ENCODE measurements around the gene IGF2BP2. TPM values are rescaled to one million over a fixed set of nuclear protein-coding genes. Genes with fewer than 3 reads are reported as not detected.

The IGF2BP2 gene
- total and polyA plus RNA-seq, 2 of the 8 experiments (the other 6 are each of a cell fraction or from before 2014, with no cell fraction given), result 7.4 to 121 TPM

- Histone ChIP-seq H3K9me3 (ENCODE audit: insufficient read depth in 2 of 2, low read depth in 1 of 2, low read length in 1 of 2) (no peaks in the 10 kb centered on the region), H2BK20ac (ENCODE audit: low read length) (no peak overlapping the region), H3K36me3 (ENCODE audit: control insufficient read depth in 2 of 4, insufficient read depth in 4 of 4, low read length in 3 of 4) (peaks cover 8 to 39% (median 26%) of the 10 kb centered on the region in 4 experiments), H2BK12ac (ENCODE audit: low read depth, low read length) (no peak overlapping the region), H3K23ac (ENCODE audit: insufficient read length) (no peak overlapping the region), H2AFZ (ENCODE audit: low read length) (no peak overlapping the region), H4K8ac (ENCODE audit: extremely low read depth, insufficient read depth, low read length) (no peak overlapping the region), H3K79me2 (ENCODE audit: control insufficient read depth in 1 of 2, insufficient read depth in 2 of 2, low read length in 2 of 2) (no peaks in the 10 kb centered on the region), H3K79me1 (ENCODE audit: low read depth, low read length) (no peaks in the 10 kb centered on the region), H4K91ac (replicated peaks; ENCODE audit: insufficient read length, low read length) (no peak overlapping the region), H3K4ac (replicated peaks; ENCODE audit: insufficient read length, low read depth, low read length) (no peak overlapping the region), H3K27ac (ENCODE audit: low read depth, low read length) (no peak overlapping the region), H2AK5ac (ENCODE audit: low read depth, low read length) (no peak overlapping the region), H3K14ac (ENCODE audit: insufficient read length) (no peak overlapping the region), H3K56ac (replicated peaks; ENCODE audit: insufficient read length, low read depth, low read length) (no peak overlapping the region), H4K20me1 (replicated peaks in 1 of 2; ENCODE audit: control insufficient read depth in 1 of 2, insufficient read depth in 2 of 2, low read length in 2 of 2) (peaks cover 0 to 3% of the 10 kb centered on the region in 2 experiments), H2BK5ac (ENCODE audit: low read depth, low read length) (no peak overlapping the region), H3K9ac (replicated peaks in 1 of 4; ENCODE audit: extremely low read depth in 1 of 4, low read depth in 3 of 4, low read length in 3 of 4) (no peak overlapping the region), H3K4me2 (ENCODE audit: insufficient read depth in 1 of 2, low read depth in 2 of 2, low read length in 2 of 2) (no peak overlapping the region), H2BK120ac (replicated peaks; ENCODE audit: low read depth, low read length) (no peak overlapping the region), H3K4me3 (ENCODE audit: extremely low read depth in 1 of 4, insufficient read depth in 2 of 4, low read depth in 3 of 4, low read length in 4 of 4) (no peak overlapping the region), H3K23me2 (ENCODE audit: low read depth, low read length) (no peaks in the 10 kb centered on the region), H3K4me1 (replicated peaks in 1 of 4; ENCODE audit: control insufficient read depth in 3 of 4, insufficient read depth in 4 of 4, low read length in 3 of 4) (peaks cover 0 to 3% (median under 1%) of the 10 kb centered on the region in 4 experiments; a peak in 3 of 7 replicates), H4K5ac (ENCODE audit: insufficient read length, low read depth, low read length) (no peak overlapping the region), H3K18ac (ENCODE audit: extremely low read depth, low read length) (no peak overlapping the region), H2BK15ac (ENCODE audit: low read length) (no peak overlapping the region), H3K27me3 (replicated peaks in 1 of 4; ENCODE audit: control insufficient read depth in 3 of 4, extremely low read depth in 1 of 4, insufficient read depth in 3 of 4, low read length in 3 of 4) (no peaks in the 10 kb centered on the region)
- POLR2A ChIA-PET (ENCODE audit: partially characterized antibody), result interaction anchor here (0.7 to 3.5 kb wide), 12 partner anchors 10 to 272 kb away, joined by 3 to 11 read pairs (median 4); no protein-coding TSS in a partner anchor
- CTCF ChIA-PET (ENCODE audit: partially characterized antibody), result interaction anchor here (0.5 to 6.9 kb wide), 80 partner anchors 7 to 842 kb away, joined by 3 to 67 read pairs (median 4); no protein-coding TSS in a partner anchor
- FAIRE-seq (peak; percentile 86), DNase-seq (ENCODE audit: low read depth in 1 of 2, low spot score in 2 of 2) (peak; percentile 61 to 86)
- no peak for TF ChIP-seq SRF (IDR thresholded peaks at IDR 0.05; ENCODE audit: low read depth, low read length)
- peak; percentile 58; the same call in 1 of the 2 replicates for TF ChIP-seq GABPA (IDR thresholded peaks at IDR 0.05; ENCODE audit: borderline replicate concordance, insufficient read depth, low read length)
- peak; percentile 96 to 97 for TF ChIP-seq RAD21 (IDR thresholded peaks at IDR 0.05 in 1 of 2, conservative IDR thresholded peaks at IDR 0.05 in 1 of 2; ENCODE audit: low read depth in 2 of 2, low read length in 2 of 2)
- TF ChIP-seq CTCF (IDR thresholded peaks at IDR 0.05; ENCODE audit: control extremely low read depth in 1 of 3, insufficient read depth in 1 of 3, low read depth in 1 of 3, low read length in 3 of 3), result peak; percentile 92 to 100 (median 93)
- 0 out of 2 replicates have a peak, but pooled peaks have one; percentile 29 for TF ChIP-seq JUND (IDR thresholded peaks at IDR 0.05; ENCODE audit: low read length)
- no peak for TF ChIP-seq POU5F1 (IDR thresholded peaks at IDR 0.05; ENCODE audit: low read depth, low read length)
- WGBS, 2 experiments (ENCODE audit: extremely low coverage in 1 of 2, insufficient coverage in 1 of 2, insufficient read length in 1 of 2, insufficient replicate concordance in 2 of 2, low coverage in 1 of 2, low lambda C conversion rate in 2 of 2, missing lambda C conversion rate in 1 of 2), result 70% methylated on average over 18 of the region's 18 CpGs; no CpG with 5 or more reads in 1 of the 2 experiments
Measured at GRCh38 chr3:185659942-185660921, 164.6 kb downstream of the IGF2BP2 start.

Data from H1 (cell line).